WTC11 (cell line): Measurements from ENCODE around the gene ADRA1B. TPM values are rescaled to one million over a fixed set of nuclear protein-coding genes. Genes with fewer than 3 reads are reported as not detected.

Source experiments
- ATAC-seq: fragments of 200-7000 bp; cut with Tn5 transposase; 2 replicates; pipeline ENCODE4 v1.10.0; 2021; ENCODE audit warnings: mild to moderate bottlenecking, moderate library complexity
- CTCF ChIA-PET: fragments of 300-600 bp; sonication (Branson Sonifier 250); formaldehyde crosslinking; loops from one replicate; lab custom pipeline; 2021; ENCODE audit warnings: antibody characterized with exemption; lab: Charles Lee
- POLR2A ChIA-PET: fragments of 350-600 bp; sonication (Branson Sonifier 250); formaldehyde crosslinking; loops from one replicate; lab custom pipeline; 2021; ENCODE audit warnings: antibody characterized with exemption; lab: Charles Lee
- DNase-seq: peaks from one replicate; pipeline ENCODE4 v3.0.0; 2021; ENCODE audit warnings: low spot score
- H3K27ac Mint-ChIP-seq: 2 replicates; pipeline ENCODE4 v1.8.0; 2021; ENCODE audit warnings: mixed read lengths
- H3K27me3 Mint-ChIP-seq: 2 replicates; pipeline ENCODE4 v1.8.0; 2021; ENCODE audit warnings: low read depth, mild to moderate bottlenecking, moderate library complexity, mixed read lengths
- H3K36me3 Mint-ChIP-seq: 2 replicates; pipeline ENCODE4 v1.8.0; 2021; ENCODE audit warnings: mixed read lengths
- H3K4me1 Mint-ChIP-seq: 2 replicates; pipeline ENCODE4 v1.8.0; 2022; ENCODE audit warnings: mixed read lengths
- H3K4me3 Mint-ChIP-seq: 2 replicates; pipeline ENCODE4 v1.8.0; 2021; ENCODE audit warnings: mild to moderate bottlenecking, moderate library complexity, mixed read lengths
- H3K9me3 Mint-ChIP-seq: 2 replicates; pipeline ENCODE4 v1.8.0; 2021; ENCODE audit warnings: mixed read lengths
- ATF6 ChIP-seq: sonication (generic); formaldehyde crosslinking; IDR thresholded peaks from 2 replicates; pipeline ENCODE4 v1.8.1; 2023; ENCODE audit warnings: mild to moderate bottlenecking, missing genetic modification reagents
- CREM ChIP-seq: sonication (generic); formaldehyde crosslinking; IDR thresholded peaks from 2 replicates; pipeline ENCODE4 v1.8.1; 2022; ENCODE audit warnings: mild to moderate bottlenecking, missing genetic modification reagents, moderate library complexity
- GABPB1 ChIP-seq: sonication (generic); formaldehyde crosslinking; IDR thresholded peaks from 2 replicates; pipeline ENCODE4 v1.8.1; 2023; ENCODE audit warnings: mild to moderate bottlenecking, missing genetic modification reagents
- JUN ChIP-seq: sonication (generic); formaldehyde crosslinking; IDR thresholded peaks from 2 replicates; pipeline ENCODE4 v1.8.0; 2023; ENCODE audit warnings: mild to moderate bottlenecking, missing genetic modification reagents
- PREB ChIP-seq: sonication (generic); formaldehyde crosslinking; IDR thresholded peaks from 2 replicates; pipeline ENCODE4 v1.8.1; 2022; ENCODE audit warnings: mild to moderate bottlenecking, missing genetic modification reagents, moderate library complexity, borderline replicate concordance
- PRRX2 ChIP-seq: fragments of 250-450 bp; sonication (Bioruptor Pico); IDR thresholded peaks from 2 replicates; pipeline ENCODE4 v1.8.0; 2021; ENCODE audit warnings: mild to moderate bottlenecking
- STAT6 ChIP-seq: sonication (generic); formaldehyde crosslinking; conservative IDR thresholded peaks from 2 replicates; pipeline ENCODE4 v1.8.1; 2023; ENCODE audit warnings: mild to moderate bottlenecking, low read depth, missing genetic modification reagents, moderate library complexity
- TP53 ChIP-seq: sonication (generic); formaldehyde crosslinking; IDR thresholded peaks from 2 replicates; pipeline ENCODE4 v1.8.1; 2023; ENCODE audit warnings: mild to moderate bottlenecking, missing genetic modification reagents
- USF1 ChIP-seq: sonication (generic); formaldehyde crosslinking; IDR thresholded peaks from 2 replicates; pipeline ENCODE4 v1.8.0; 2022; ENCODE audit warnings: mild to moderate bottlenecking, missing genetic modification reagents
- ZNF219 ChIP-seq: sonication (generic); formaldehyde crosslinking; IDR thresholded peaks from 2 replicates; pipeline ENCODE4 v1.8.0; 2023; ENCODE audit warnings: missing genetic modification reagents, mild to moderate bottlenecking, borderline replicate concordance
- ZNF423 ChIP-seq: fragments of 250-450 bp; sonication (Bioruptor Pico); IDR thresholded peaks from 2 replicates; pipeline ENCODE4 v2.1.2; 2022; ENCODE audit warnings: mild to moderate bottlenecking, moderate library complexity
- total RNA-seq: library from RNA; stranded (reverse); gene quantifications from 3 replicates; pipeline ENCODE4 v1.2.3, GENCODE V29; 2021
- TF ChIP-seq, protein P1 (sequence below): fragments of 250-450 bp; sonication (Bioruptor Pico); IDR thresholded peaks from 2 replicates; pipeline ENCODE4 v2.1.2; 2022; ENCODE audit warnings: mild to moderate bottlenecking, moderate library complexity
- TF ChIP-seq, protein P2 (sequence below): sonication (generic); formaldehyde crosslinking; IDR thresholded peaks from 2 replicates; pipeline ENCODE4 v1.8.1; 2022; ENCODE audit warnings: low read depth, mild to moderate bottlenecking, moderate library complexity, missing genetic modification reagents, borderline replicate concordance
- TF ChIP-seq, protein P3 (sequence below): fragments of 250-450 bp; sonication (Bioruptor Pico); IDR thresholded peaks from 2 replicates; pipeline ENCODE4 v1.9.0; 2021; ENCODE audit warnings: mild to moderate bottlenecking
- TF ChIP-seq, protein P4 (sequence below): sonication (generic); formaldehyde crosslinking; IDR thresholded peaks from 2 replicates; pipeline ENCODE4 v1.8.1; 2022; ENCODE audit warnings: mild to moderate bottlenecking, moderate library complexity, missing genetic modification reagents
- TF ChIP-seq, protein P5 (sequence below): sonication (generic); formaldehyde crosslinking; IDR thresholded peaks from 2 replicates; pipeline ENCODE4 v1.8.0; 2022; ENCODE audit warnings: mild to moderate bottlenecking, missing genetic modification reagents
- TF ChIP-seq, protein P6 (sequence below): sonication (generic); formaldehyde crosslinking; IDR thresholded peaks from 2 replicates; pipeline ENCODE4 v1.8.1; 2023; ENCODE audit warnings: mild to moderate bottlenecking, missing genetic modification reagents, moderate library complexity

ADRA1B gene
- total RNA-seq, 1 experiment from 2014 or later: 0.11 TPM

GRCh38 chr5:159933531-159934485 is 17.5 kb downstream of the ADRA1B start:
- Mint-ChIP-seq H3K4me3 (no peak overlapping the region), H3K27me3 (no peaks in the 10 kb centered on the region), H3K9me3 (no peaks in the 10 kb centered on the region), H3K27ac (no peak overlapping the region), H3K36me3 (no peaks in the 10 kb centered on the region), H3K4me1 (peaks cover 8% of the 10 kb centered on the region; the same call in 1 of the 2 replicates)
- ChIA-PET CTCF (interaction anchor here (1.3 kb wide), 1 partner anchor 18 kb away, joined by 4 read pairs; no protein-coding TSS in a partner anchor), POLR2A (no interaction called here)
- TF ChIP-seq TP53 (no peak), ZNF423 (no peak), STAT6 (CRISPR knock-in tag) (no peak), CREM (CRISPR knock-in tag) (no peak), PREB (no peak), PRRX2 (CRISPR knock-in tag) (no peak)
- TF ChIP-seq, protein P1, sequence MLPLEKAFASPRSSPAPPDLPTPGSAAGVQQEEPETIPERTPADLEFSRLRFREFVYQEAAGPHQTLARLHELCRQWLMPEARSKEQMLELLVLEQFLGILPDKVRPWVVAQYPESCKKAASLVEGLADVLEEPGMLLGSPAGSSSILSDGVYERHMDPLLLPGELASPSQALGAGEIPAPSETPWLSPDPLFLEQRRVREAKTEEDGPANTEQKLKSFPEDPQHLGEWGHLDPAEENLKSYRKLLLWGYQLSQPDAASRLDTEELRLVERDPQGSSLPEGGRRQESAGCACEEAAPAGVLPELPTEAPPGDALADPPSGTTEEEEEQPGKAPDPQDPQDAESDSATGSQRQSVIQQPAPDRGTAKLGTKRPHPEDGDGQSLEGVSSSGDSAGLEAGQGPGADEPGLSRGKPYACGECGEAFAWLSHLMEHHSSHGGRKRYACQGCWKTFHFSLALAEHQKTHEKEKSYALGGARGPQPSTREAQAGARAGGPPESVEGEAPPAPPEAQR (CRISPR knock-in tag): no peak
- TF ChIP-seq, protein P2, sequence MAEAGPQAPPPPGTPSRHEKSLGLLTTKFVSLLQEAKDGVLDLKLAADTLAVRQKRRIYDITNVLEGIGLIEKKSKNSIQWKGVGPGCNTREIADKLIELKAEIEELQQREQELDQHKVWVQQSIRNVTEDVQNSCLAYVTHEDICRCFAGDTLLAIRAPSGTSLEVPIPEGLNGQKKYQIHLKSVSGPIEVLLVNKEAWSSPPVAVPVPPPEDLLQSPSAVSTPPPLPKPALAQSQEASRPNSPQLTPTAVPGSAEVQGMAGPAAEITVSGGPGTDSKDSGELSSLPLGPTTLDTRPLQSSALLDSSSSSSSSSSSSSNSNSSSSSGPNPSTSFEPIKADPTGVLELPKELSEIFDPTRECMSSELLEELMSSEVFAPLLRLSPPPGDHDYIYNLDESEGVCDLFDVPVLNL (CRISPR knock-in tag): no peak
- TF ChIP-seq, protein P3, sequence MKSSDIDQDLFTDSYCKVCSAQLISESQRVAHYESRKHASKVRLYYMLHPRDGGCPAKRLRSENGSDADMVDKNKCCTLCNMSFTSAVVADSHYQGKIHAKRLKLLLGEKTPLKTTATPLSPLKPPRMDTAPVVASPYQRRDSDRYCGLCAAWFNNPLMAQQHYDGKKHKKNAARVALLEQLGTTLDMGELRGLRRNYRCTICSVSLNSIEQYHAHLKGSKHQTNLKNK: no peak
- TF ChIP-seq, protein P4, sequence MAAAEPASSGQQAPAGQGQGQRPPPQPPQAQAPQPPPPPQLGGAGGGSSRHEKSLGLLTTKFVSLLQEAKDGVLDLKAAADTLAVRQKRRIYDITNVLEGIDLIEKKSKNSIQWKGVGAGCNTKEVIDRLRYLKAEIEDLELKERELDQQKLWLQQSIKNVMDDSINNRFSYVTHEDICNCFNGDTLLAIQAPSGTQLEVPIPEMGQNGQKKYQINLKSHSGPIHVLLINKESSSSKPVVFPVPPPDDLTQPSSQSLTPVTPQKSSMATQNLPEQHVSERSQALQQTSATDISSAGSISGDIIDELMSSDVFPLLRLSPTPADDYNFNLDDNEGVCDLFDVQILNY: no peak
- no peak; the same call in 1 of the 2 replicates for ATAC-seq
- no peak for DNase-seq

DNA sequence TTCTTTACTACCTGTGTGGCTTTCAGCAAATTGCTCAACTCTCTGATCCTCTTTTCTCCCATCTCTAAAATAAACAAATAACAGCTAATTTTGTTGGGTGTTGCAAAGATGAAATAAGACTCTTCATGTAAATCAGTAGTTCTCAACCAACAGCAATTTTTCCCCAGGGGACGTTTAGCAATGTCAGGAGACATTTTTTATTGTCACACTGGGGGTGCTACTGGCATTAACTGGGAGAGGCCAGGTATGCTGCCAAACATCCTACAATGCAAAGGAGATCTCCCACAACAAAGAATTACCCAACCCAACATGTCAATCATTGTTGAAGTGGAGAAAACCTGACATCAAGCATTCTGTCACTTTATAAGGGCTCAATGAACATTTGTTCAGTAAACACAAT is 19.7 kb downstream of the ADRA1B start:
- no peaks in the 10 kb centered on the region for H3K36me3 Mint-ChIP-seq
- ATAC-seq (no peak), DNase-seq (no peak)
- no peaks in the 10 kb centered on the region for H3K9me3 Mint-ChIP-seq
- no peak overlapping the region for H3K4me3 Mint-ChIP-seq
- H3K4me1 Mint-ChIP-seq: peaks cover 8% of the 10 kb centered on the region; the same call in 1 of the 2 replicates
- no peaks in the 10 kb centered on the region for H3K27me3 Mint-ChIP-seq
- ChIA-PET POLR2A (no interaction called here), CTCF (no interaction called here)
- no peak overlapping the region for H3K27ac Mint-ChIP-seq
- TF ChIP-seq GABPB1 (CRISPR knock-in tag): no peak
- TF ChIP-seq ZNF219: no peak
- TF ChIP-seq ATF6 (CRISPR knock-in tag): no peak
- TF ChIP-seq JUN (CRISPR knock-in tag): no peak
- TF ChIP-seq USF1 (CRISPR knock-in tag): no peak
- TF ChIP-seq, protein P5, sequence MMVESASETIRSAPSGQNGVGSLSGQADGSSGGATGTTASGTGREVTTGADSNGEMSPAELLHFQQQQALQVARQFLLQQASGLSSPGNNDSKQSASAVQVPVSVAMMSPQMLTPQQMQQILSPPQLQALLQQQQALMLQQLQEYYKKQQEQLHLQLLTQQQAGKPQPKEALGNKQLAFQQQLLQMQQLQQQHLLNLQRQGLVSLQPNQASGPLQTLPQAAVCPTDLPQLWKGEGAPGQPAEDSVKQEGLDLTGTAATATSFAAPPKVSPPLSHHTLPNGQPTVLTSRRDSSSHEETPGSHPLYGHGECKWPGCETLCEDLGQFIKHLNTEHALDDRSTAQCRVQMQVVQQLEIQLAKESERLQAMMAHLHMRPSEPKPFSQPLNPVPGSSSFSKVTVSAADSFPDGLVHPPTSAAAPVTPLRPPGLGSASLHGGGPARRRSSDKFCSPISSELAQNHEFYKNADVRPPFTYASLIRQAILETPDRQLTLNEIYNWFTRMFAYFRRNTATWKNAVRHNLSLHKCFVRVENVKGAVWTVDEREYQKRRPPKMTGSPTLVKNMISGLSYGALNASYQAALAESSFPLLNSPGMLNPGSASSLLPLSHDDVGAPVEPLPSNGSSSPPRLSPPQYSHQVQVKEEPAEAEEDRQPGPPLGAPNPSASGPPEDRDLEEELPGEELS (CRISPR knock-in tag): no peak
- TF ChIP-seq CREM (CRISPR knock-in tag): no peak
- TF ChIP-seq, protein P6, sequence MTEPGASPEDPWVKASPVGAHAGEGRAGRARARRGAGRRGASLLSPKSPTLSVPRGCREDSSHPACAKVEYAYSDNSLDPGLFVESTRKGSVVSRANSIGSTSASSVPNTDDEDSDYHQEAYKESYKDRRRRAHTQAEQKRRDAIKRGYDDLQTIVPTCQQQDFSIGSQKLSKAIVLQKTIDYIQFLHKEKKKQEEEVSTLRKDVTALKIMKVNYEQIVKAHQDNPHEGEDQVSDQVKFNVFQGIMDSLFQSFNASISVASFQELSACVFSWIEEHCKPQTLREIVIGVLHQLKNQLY (CRISPR knock-in tag): no peak
